ENCODE results near the gene BTBD9. TPM values are rescaled to one million over a fixed set of nuclear protein-coding genes. Genes with fewer than 3 reads are reported as not detected.

Gene BTBD9
- 8.8 and 18.3 TPM in 2 replicates for total RNA-seq

DNA sequence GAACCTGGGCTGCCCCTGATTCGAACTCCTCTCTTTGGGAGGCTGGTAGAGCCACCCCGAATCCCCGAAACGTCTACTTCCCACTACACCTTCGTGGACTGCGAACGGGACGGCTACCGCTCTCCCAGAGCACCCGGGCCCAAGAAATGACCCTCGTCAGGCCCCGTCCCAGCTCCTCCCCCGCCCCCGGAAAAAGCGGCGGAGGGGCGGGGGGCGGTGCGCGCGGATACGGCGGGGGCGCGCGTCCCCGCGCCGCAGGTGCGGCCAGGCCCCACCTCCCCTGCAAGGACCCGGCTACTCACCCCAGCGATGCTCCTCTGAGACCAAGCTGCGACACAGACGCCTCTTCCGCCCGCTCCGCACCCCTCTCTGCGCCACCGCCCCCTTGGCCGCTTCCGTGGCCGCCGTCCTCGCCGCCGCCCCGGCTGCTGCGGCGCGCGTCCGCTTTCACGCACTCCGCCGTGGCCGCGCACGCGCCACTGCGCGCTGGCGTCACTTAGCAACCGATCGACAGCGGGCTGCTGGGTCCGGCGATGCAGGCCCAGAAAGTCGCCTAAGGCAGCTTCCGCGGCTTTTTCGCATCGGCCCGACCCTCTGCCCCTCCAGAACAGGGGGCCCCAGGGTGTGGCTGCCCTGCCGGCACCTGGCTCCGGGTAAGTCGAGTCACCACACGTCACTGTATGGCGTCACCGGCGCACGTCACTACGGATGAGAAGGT, at the start of gene BTBD9:
Gene BTBD9 (minus strand): TSS at position 432 of the 718 bp plus-strand sequence.

Other genes starting within 250 kb of the BTBD9 start
- gene GLO1, start 63.2 kb upstream of the BTBD9 start, total RNA-seq = 120 and 123 TPM in 2 replicates
- gene DNAH8, start 75.4 kb upstream of the BTBD9 start, total RNA-seq = under 0.01 TPM in 1 of 2 replicates, not detected in the other

Data from regular cardiac myocyte (primary cell).